ENCODE measurements around the gene POLR3K. TPM values are rescaled to one million over a fixed set of nuclear protein-coding genes. Genes with fewer than 3 reads are reported as not detected.

Gene POLR3K
- total and polyA plus RNA-seq, 2 donors (not counting 1 experiment from before 2014, with no cell fraction given): 3.3 to 12.9 TPM

GRCh38 chr16:66309-67182 is 13.1 kb upstream of the POLR3K start:
- no peak overlapping the region for H3K27ac ChIP-seq (ENCODE audit: insufficient read depth, low read length)
- H3K79me2 ChIP-seq (ENCODE audit: control insufficient read depth, insufficient read depth, low read length): peaks cover 71% of the 10 kb centered on the region
- H3K36me3 ChIP-seq (ENCODE audit: control insufficient read depth, insufficient read depth, low read length): peaks cover 26% of the 10 kb centered on the region
- no peak overlapping the region for H3K4me3 ChIP-seq (replicated peaks in 1 of 4; ENCODE audit: control extremely low read depth in 1 of 4, insufficient read depth in 1 of 4, low read depth in 3 of 4, low read length in 4 of 4)
- H3K4me2 ChIP-seq (ENCODE audit: extremely low read depth, insufficient read depth, low read length): peak overlapping the region; percentile 23
- no peak overlapping the region for H3K9ac ChIP-seq (ENCODE audit: insufficient read depth, low read length)
- no peak overlapping the region for H2AFZ ChIP-seq (ENCODE audit: low read length)
- H3K9me3 ChIP-seq (ENCODE audit: control insufficient read depth, insufficient read depth, low read depth, low read length): no peaks in the 10 kb centered on the region
- H3K4me1 ChIP-seq (ENCODE audit: control insufficient read depth, extremely low read depth, insufficient read depth, low read length): peaks cover 51% of the 10 kb centered on the region
- TF ChIP-seq CTCF (conservative IDR thresholded peaks at IDR 0.05 in 1 of 2, IDR thresholded peaks at IDR 0.05 in 1 of 2; ENCODE audit: low read depth in 1 of 2, low read length in 2 of 2) (no peak), EZH2 (IDR thresholded peaks at IDR 0.05; ENCODE audit: low read length, missing control alignments) (no peak)
- no peaks in the 10 kb centered on the region for H4K20me1 ChIP-seq (ENCODE audit: control insufficient read depth, extremely low read depth, insufficient read depth, low read length)
- H3K27me3 ChIP-seq (ENCODE audit: control insufficient read depth, insufficient read depth, low read length): no peaks in the 10 kb centered on the region
- DNase-seq (ENCODE audit: low read depth in 2 of 2): no peak

- TF ChIP-seq EZH2 (IDR thresholded peaks at IDR 0.05; ENCODE audit: low read length, missing control alignments) (no peak), CTCF (conservative IDR thresholded peaks at IDR 0.05 in 1 of 2, IDR thresholded peaks at IDR 0.05 in 1 of 2; ENCODE audit: low read depth in 1 of 2, low read length in 2 of 2) (peak; percentile 91 to 93)
- Histone ChIP-seq H3K9ac (ENCODE audit: insufficient read depth, low read length) (no peak overlapping the region), H3K4me1 (ENCODE audit: control insufficient read depth, extremely low read depth, insufficient read depth, low read length) (peaks cover 45% of the 10 kb centered on the region), H3K4me2 (ENCODE audit: extremely low read depth, insufficient read depth, low read length) (peak overlapping the region; percentile 23), H4K20me1 (ENCODE audit: control insufficient read depth, extremely low read depth, insufficient read depth, low read length) (no peaks in the 10 kb centered on the region), H3K27me3 (ENCODE audit: control insufficient read depth, insufficient read depth, low read length) (no peaks in the 10 kb centered on the region), H3K9me3 (ENCODE audit: control insufficient read depth, insufficient read depth, low read depth, low read length) (no peaks in the 10 kb centered on the region), H3K4me3 (replicated peaks in 1 of 4; ENCODE audit: control extremely low read depth in 1 of 4, insufficient read depth in 1 of 4, low read depth in 3 of 4, low read length in 4 of 4) (no peak overlapping the region), H3K27ac (ENCODE audit: insufficient read depth, low read length) (peak overlapping the region; percentile 53), H3K36me3 (ENCODE audit: control insufficient read depth, insufficient read depth, low read length) (peaks cover 32% of the 10 kb centered on the region), H3K79me2 (ENCODE audit: control insufficient read depth, insufficient read depth, low read length) (peaks cover 63% of the 10 kb centered on the region), H2AFZ (ENCODE audit: low read length) (no peak overlapping the region)
- DNase-seq (ENCODE audit: low read depth in 2 of 2): peak in 1 of 2 donors; percentile 71
Measured at GRCh38 chr16:65745-66144, 12.3 kb upstream of the POLR3K start.

- no peak for DNase-seq (ENCODE audit: low read depth in 2 of 2)
Measured at GRCh38 chr16:64914-65255, 11.5 kb upstream of the POLR3K start.

More at GRCh38 chr16:64914-65255, 11.5 kb upstream of the POLR3K start:
- H3K4me3 ChIP-seq (replicated peaks in 1 of 4; ENCODE audit: control extremely low read depth in 1 of 4, insufficient read depth in 1 of 4, low read depth in 3 of 4, low read length in 4 of 4): no peak overlapping the region
- no peak overlapping the region for H3K4me2 ChIP-seq (ENCODE audit: extremely low read depth, insufficient read depth, low read length)
- no peak overlapping the region for H3K9ac ChIP-seq (ENCODE audit: insufficient read depth, low read length)
- TF ChIP-seq CTCF (conservative IDR thresholded peaks at IDR 0.05 in 1 of 2, IDR thresholded peaks at IDR 0.05 in 1 of 2; ENCODE audit: low read depth in 1 of 2, low read length in 2 of 2) (no peak), EZH2 (IDR thresholded peaks at IDR 0.05; ENCODE audit: low read length, missing control alignments) (no peak)
- H3K79me2 ChIP-seq (ENCODE audit: control insufficient read depth, insufficient read depth, low read length): peaks cover 55% of the 10 kb centered on the region
- H3K36me3 ChIP-seq (ENCODE audit: control insufficient read depth, insufficient read depth, low read length): peaks cover 35% of the 10 kb centered on the region
- H3K9me3 ChIP-seq (ENCODE audit: control insufficient read depth, insufficient read depth, low read depth, low read length): no peaks in the 10 kb centered on the region
- peaks cover 36% of the 10 kb centered on the region for H3K4me1 ChIP-seq (ENCODE audit: control insufficient read depth, extremely low read depth, insufficient read depth, low read length)
- no peak overlapping the region for H3K27ac ChIP-seq (ENCODE audit: insufficient read depth, low read length)
- H3K27me3 ChIP-seq (ENCODE audit: control insufficient read depth, insufficient read depth, low read length): no peaks in the 10 kb centered on the region
- H4K20me1 ChIP-seq (ENCODE audit: control insufficient read depth, extremely low read depth, insufficient read depth, low read length): no peaks in the 10 kb centered on the region
- H2AFZ ChIP-seq (ENCODE audit: low read length): no peak overlapping the region

All from fibroblast of lung (primary cell).